Measurements from ENCODE around the gene CHIC2.

DNA sequence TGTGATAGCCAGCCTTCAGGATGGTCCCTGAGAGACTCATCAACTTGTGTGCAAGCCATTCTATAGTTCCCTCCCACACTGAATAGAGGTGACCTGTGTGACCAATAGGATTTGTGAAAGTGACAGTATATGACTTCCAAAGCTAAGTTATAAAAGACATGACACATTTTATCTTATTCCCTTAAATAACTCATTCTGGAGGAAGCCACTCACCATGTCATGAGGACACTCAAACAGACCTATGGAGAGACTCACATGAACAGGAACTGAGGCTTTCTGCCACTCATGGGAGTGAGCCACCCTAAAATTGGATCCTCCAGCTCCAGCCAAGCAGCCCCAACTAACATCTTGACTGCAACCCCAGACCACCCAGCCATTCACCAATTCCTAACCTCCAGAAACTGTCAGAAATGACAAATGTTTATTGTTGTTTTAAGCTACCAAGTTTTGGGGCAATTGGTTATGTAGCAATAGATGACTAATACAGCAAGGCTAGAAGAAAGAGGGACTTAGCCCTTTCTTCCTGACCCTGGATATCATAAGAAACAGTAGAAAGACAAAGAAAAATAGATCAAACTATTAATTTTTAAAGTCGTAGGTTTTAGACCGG lies 9.0 kb upstream of the CHIC2 start:
- TF ChIP-seq, protein P1, sequence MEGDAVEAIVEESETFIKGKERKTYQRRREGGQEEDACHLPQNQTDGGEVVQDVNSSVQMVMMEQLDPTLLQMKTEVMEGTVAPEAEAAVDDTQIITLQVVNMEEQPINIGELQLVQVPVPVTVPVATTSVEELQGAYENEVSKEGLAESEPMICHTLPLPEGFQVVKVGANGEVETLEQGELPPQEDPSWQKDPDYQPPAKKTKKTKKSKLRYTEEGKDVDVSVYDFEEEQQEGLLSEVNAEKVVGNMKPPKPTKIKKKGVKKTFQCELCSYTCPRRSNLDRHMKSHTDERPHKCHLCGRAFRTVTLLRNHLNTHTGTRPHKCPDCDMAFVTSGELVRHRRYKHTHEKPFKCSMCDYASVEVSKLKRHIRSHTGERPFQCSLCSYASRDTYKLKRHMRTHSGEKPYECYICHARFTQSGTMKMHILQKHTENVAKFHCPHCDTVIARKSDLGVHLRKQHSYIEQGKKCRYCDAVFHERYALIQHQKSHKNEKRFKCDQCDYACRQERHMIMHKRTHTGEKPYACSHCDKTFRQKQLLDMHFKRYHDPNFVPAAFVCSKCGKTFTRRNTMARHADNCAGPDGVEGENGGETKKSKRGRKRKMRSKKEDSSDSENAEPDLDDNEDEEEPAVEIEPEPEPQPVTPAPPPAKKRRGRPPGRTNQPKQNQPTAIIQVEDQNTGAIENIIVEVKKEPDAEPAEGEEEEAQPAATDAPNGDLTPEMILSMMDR (IDR thresholded peaks at IDR 0.05), result no peak
- TF ChIP-seq POLR2A (IDR thresholded peaks at IDR 0.05) (no peak), POLR2AphosphoS5 (IDR thresholded peaks at IDR 0.05) (no peak)
